ENCODE data around the gene BMPR1B.

The BMPR1B gene

GRCh38 chr4:94968493-94968892 lies 210.7 kb downstream of the BMPR1B start:
- no peak for DNase-seq

- no peak for DNase-seq
These were observed 212.9 kb downstream of the BMPR1B start for GRCh38 chr4:94970650-94971049.

- peak; percentile 11 for DNase-seq
These were observed 217.0 kb downstream of the BMPR1B start for GRCh38 chr4:94974773-94975172.

- DNase-seq = no peak
These were observed 218.7 kb downstream of the BMPR1B start for GRCh38 chr4:94976371-94977011.

GRCh38 chr4:94978904-94979303 lies 221.1 kb downstream of the BMPR1B start:
- no peak for DNase-seq

GRCh38 chr4:94979621-94980020 lies 221.9 kb downstream of the BMPR1B start:
- no peak for DNase-seq

GRCh38 chr4:94995684-94996394 lies 238.1 kb downstream of the BMPR1B start:
- no peak for DNase-seq

- DNase-seq = no peak
These were observed 242.4 kb downstream of the BMPR1B start for GRCh38 chr4:95000076-95000648.

- DNase-seq = no peak
These were observed 247.2 kb downstream of the BMPR1B start for GRCh38 chr4:95004912-95005311.

- no peak for DNase-seq
These were observed 250.2 kb downstream of the BMPR1B start for GRCh38 chr4:95007998-95008397.

- DNase-seq = no peak
These were observed 255.5 kb downstream of the BMPR1B start for GRCh38 chr4:95013236-95013635.

GRCh38 chr4:95014068-95014467 lies 256.3 kb downstream of the BMPR1B start:
- no peak for DNase-seq

- DNase-seq = peak; percentile 10
These were observed 259.7 kb downstream of the BMPR1B start for GRCh38 chr4:95017305-95018064.

GRCh38 chr4:95018785-95019184 lies 261.0 kb downstream of the BMPR1B start:
- DNase-seq = no peak

- DNase-seq = no peak
These were observed 262.8 kb downstream of the BMPR1B start for GRCh38 chr4:95020521-95020920.

- DNase-seq = no peak
These were observed 263.3 kb downstream of the BMPR1B start for GRCh38 chr4:95021099-95021498.

GRCh38 chr4:95023110-95023509 lies 265.4 kb downstream of the BMPR1B start:
- no peak for DNase-seq

GRCh38 chr4:95027905-95028618 lies 270.3 kb downstream of the BMPR1B start:
- peak; percentile 43 for DNase-seq

GRCh38 chr4:95038791-95039190 lies 281.0 kb downstream of the BMPR1B start:
- no peak for DNase-seq

GRCh38 chr4:95044324-95044837 lies 286.6 kb downstream of the BMPR1B start:
- DNase-seq = no peak

GRCh38 chr4:95045429-95045828 lies 287.7 kb downstream of the BMPR1B start:
- peak; percentile 5 for DNase-seq

GRCh38 chr4:95048296-95048695 lies 290.5 kb downstream of the BMPR1B start:
- no peak for DNase-seq

Data from DMS53 (cell line).